Progenitor cell of endocrine pancreas (in vitro differentiated cells): ENCODE results near the gene CERS4. TPM values are rescaled to one million over a fixed set of nuclear protein-coding genes. Genes with fewer than 3 reads are reported as not detected.
"Not testable (repeated sequence)": the region's sequence is repeated elsewhere in the genome, so short reads cannot be mapped to it uniquely, and the experiment has no call there.

Source experiments
- DNase-seq: peaks from one replicate; pipeline ENCODE4 v3.0.0; 2021; ENCODE audit warnings: low spot score; ENCODE audit not compliant: unreplicated experiment
- H3K27ac Mint-ChIP-seq: 2 replicates; pipeline ENCODE4 v1.8.0; 2021; ENCODE audit warnings: mild to moderate bottlenecking, moderate library complexity, mixed read lengths
- H3K27me3 Mint-ChIP-seq: 2 replicates; pipeline ENCODE4 v1.8.0; 2021; ENCODE audit warnings: mixed read lengths
- H3K36me3 Mint-ChIP-seq: 2 replicates; pipeline ENCODE4 v1.8.0; 2022; ENCODE audit warnings: mixed read lengths; ENCODE audit not compliant: insufficient read depth
- H3K4me1 Mint-ChIP-seq: 2 replicates; pipeline ENCODE4 v1.8.0; 2021; ENCODE audit warnings: low read depth, mixed read lengths
- H3K4me3 Mint-ChIP-seq: 2 replicates; pipeline ENCODE4 v1.8.0; 2021; ENCODE audit warnings: low read depth, mild to moderate bottlenecking, moderate library complexity, mixed read lengths
- H3K9me3 Mint-ChIP-seq: 2 replicates; pipeline ENCODE4 v1.8.0; 2021; ENCODE audit warnings: low read depth, mixed read lengths
- CTCF ChIP-seq: fragments of 200-600 bp; sonication (generic); IDR thresholded peaks from one replicate; pipeline ENCODE4 v1.5.0; 2021; ENCODE audit warnings: antibody characterized with exemption, mild to moderate bottlenecking; ENCODE audit not compliant: unreplicated experiment
- total RNA-seq: library from RNA; stranded (reverse); gene quantifications from 2 replicates; pipeline ENCODE4 v1.2.1, GENCODE V29; 2021

Gene CERS4
- total RNA-seq, 1 donor from 2014 or later = 78.4 TPM

- Mint-ChIP-seq H3K4me3 (no peak overlapping the region), H3K9me3 (no peaks in the 10 kb centered on the region), H3K36me3 (peaks cover 13% of the 10 kb centered on the region), H3K27ac (no peak overlapping the region), H3K27me3 (no peaks in the 10 kb centered on the region), H3K4me1 (no peaks in the 10 kb centered on the region)
- DNase-seq = no peak
- no peak for TF ChIP-seq CTCF
Measured at GRCh38 chr19:8220481-8220880, 11.3 kb downstream of the CERS4 start.

- H3K4me3 Mint-ChIP-seq = no peak overlapping the region
- DNase-seq = no peak
- H3K27ac Mint-ChIP-seq = no peak overlapping the region
Measured at GRCh38 chr19:8221161-8221560, 12.0 kb downstream of the CERS4 start.

GRCh38 chr19:8223442-8223841 lies 14.3 kb downstream of the CERS4 start:
- H3K27ac Mint-ChIP-seq, H3K36me3 Mint-ChIP-seq, H3K4me3 Mint-ChIP-seq, H3K27me3 Mint-ChIP-seq, DNase-seq, H3K9me3 Mint-ChIP-seq, H3K4me1 Mint-ChIP-seq: not testable (repeated sequence)

More at GRCh38 chr19:8221161-8221560, 12.0 kb downstream of the CERS4 start:
- Mint-ChIP-seq H3K27me3 (no peaks in the 10 kb centered on the region), H3K4me1 (no peaks in the 10 kb centered on the region), H3K9me3 (no peaks in the 10 kb centered on the region), H3K36me3 (peaks cover 13% of the 10 kb centered on the region)
- TF ChIP-seq CTCF = no peak

GRCh38 chr19:8224394-8225145 lies 15.4 kb downstream of the CERS4 start:
- no peaks in the 10 kb centered on the region for H3K9me3 Mint-ChIP-seq
- TF ChIP-seq CTCF = no peak
- no peak overlapping the region for H3K27ac Mint-ChIP-seq
- H3K36me3 Mint-ChIP-seq = peaks cover 9% of the 10 kb centered on the region
- no peaks in the 10 kb centered on the region for H3K4me1 Mint-ChIP-seq
- no peak for DNase-seq
- H3K27me3 Mint-ChIP-seq = no peaks in the 10 kb centered on the region
- no peak overlapping the region for H3K4me3 Mint-ChIP-seq

GRCh38 chr19:8231073-8231604 lies 22.0 kb downstream of the CERS4 start:
- DNase-seq = no peak
- Mint-ChIP-seq H3K27ac (no peak overlapping the region), H3K4me3 (no peak overlapping the region), H3K27me3 (no peaks in the 10 kb centered on the region), H3K36me3 (peaks cover 11% of the 10 kb centered on the region), H3K4me1 (peaks cover 1% of the 10 kb centered on the region), H3K9me3 (no peaks in the 10 kb centered on the region)
- TF ChIP-seq CTCF = no peak

GRCh38 chr19:8233370-8233769 lies 24.2 kb downstream of the CERS4 start:
- DNase-seq = no peak
- Mint-ChIP-seq H3K4me1 (peaks cover 4% of the 10 kb centered on the region), H3K9me3 (no peaks in the 10 kb centered on the region), H3K27me3 (no peaks in the 10 kb centered on the region), H3K4me3 (no peak overlapping the region), H3K36me3 (peaks cover 8% of the 10 kb centered on the region), H3K27ac (no peak overlapping the region)
- TF ChIP-seq CTCF = no peak
